ENCODE measurements around the gene ABCA3.

ABCA3 gene

GRCh38 chr16:2308089-2308962, 32.2 kb downstream of the ABCA3 start:
- DNase-seq (ENCODE audit: low spot score): no peak

GRCh38 chr16:2299915-2300192, 40.7 kb downstream of the ABCA3 start:
- no peak for DNase-seq (ENCODE audit: low spot score)

DNA sequence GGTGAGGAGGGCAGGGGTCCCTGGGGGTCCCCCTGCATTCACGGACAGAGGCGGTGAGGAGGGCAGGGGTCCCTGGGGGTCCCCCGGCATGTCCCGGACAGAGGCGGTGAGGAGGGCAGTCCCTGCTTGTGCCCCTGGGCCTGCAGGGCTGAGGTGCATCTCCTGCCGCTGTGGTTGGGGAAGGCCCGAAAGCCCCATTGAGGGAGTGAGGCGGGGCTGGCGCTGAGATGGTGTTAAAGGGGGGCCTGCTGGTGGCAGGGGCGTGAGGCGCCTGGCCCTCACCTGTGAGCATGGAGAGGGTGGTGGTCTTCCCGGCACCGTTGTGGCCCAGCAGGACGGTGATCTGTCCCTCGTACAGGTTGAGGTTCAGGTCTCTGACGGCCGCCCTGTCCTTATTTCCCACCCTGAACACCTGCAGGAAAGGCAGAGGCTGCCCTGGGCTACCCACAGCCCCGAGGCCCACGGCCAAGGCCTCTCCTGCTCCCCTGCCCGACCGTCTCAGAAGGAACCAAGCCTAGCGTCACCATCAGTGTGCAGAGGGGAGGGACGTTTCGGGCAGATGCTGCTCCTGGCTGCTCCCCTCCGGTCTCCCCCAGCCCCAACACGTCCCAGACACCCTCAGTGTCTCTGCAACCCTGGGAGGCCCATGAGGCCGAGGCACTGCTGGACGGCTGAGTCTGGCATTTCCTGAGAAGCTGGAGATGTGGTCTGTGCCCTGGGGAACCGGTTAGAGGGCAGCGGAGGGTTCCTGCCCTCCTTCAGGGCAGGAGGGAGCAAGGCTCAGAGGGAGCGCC, 41.2 kb downstream of the ABCA3 start:
- DNase-seq (ENCODE audit: low spot score): no peak

DNA sequence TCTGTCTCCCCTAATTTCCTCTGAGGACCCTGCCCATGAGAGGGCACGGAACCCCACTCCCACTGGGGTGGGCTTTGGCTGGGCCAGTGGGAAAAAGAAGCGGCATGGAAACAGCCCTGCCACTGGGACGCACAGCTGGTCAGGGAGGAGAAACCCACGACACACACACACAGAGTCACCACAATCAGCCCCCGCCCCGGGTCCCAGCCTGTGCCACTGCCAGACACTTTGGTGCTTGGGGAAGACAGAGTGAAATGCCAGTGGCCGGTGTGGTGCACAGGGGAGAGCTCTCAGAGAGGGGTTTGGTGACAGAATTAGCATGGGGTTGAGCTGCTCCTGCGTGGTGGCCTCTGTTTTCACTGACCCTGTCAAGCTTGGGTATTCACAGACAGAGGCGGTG, 41.9 kb downstream of the ABCA3 start:
- DNase-seq (ENCODE audit: low spot score): no peak

GRCh38 chr16:2297506-2297860, 43.0 kb downstream of the ABCA3 start:
- DNase-seq (ENCODE audit: low spot score): no peak

- peak; percentile 38 for DNase-seq (ENCODE audit: low spot score)
Observed at GRCh38 chr16:2296661-2297505, 43.6 kb downstream of the ABCA3 start.

- no peak for DNase-seq (ENCODE audit: low spot score)
Observed at GRCh38 chr16:2295056-2295798, 45.3 kb downstream of the ABCA3 start.

DNA sequence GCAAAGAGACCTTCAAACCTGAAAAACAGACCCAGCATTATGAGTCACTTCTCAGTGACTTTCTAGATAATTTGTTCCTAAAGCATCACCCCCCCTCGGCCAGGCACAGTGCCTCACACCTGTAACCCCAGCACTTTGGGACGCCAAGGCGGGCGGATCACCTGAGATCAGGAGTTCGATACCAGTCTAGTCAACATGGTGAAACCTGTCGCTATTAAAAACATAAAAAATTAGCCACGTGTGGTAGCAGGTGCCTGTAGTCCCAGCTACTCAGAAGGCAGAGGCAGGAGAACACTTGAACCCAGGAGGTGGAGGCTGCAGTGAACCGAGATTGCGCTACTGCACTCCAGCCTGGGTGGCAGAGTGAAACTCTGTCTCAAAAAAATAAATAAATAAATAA, 48.3 kb downstream of the ABCA3 start:
- no peak for DNase-seq (ENCODE audit: low spot score)

DNA sequence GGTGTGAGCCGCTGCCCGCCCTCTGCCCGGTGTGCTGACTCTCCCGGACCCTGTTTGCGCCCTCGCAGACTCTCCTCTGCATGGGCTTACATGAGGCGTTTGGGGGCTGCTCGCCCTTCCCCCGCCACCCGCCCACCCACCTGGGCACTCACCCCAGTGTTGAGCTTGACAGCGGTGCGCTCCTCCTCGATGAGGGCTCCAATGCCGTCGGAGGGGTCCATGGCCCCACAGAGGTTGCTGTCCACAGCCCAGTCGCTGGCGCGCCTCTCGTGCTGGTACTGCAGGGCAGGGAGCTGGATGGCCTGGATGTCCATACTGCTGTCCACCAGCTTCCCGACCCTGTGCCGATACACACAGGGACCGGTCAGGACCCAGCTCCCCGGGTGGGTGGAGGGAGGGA, 51.2 kb downstream of the ABCA3 start:
- DNase-seq (ENCODE audit: low spot score): no peak

- DNase-seq (ENCODE audit: low spot score): peak; percentile 70
Observed at GRCh38 chr16:2288726-2289125, 51.8 kb downstream of the ABCA3 start.

DNA sequence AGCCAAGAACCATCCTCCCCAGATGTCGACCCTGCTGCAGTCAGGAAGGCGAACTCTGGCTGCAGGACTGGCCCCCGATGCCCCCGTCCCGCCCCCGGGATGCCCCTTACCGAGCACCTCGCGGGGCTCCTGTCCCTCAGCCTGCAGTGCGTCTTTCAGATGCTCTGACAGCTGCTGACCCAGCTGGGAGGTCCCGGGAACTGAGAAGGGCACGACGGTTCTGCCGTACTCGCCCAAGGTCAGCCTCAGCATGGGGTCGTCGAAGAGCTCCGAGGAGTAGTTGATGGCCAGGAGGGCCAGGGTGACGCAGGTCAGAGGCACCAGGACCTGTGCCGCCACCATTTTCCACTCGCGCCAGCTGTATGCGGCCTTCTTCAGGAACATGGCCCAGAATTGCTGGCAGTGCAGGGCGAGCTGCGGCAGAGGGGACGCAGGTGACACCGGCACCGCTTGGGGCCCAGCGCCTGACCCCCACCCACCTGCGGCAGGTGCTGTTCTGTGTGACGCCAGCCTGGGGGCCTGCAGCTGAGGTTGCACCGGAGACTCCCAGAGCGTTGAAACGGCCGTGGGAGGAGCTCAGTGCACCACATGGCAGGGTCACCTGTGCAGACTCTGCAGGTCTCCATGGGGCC, 52.5 kb downstream of the ABCA3 start:
- DNase-seq (ENCODE audit: low spot score): no peak

- no peak for DNase-seq (ENCODE audit: low spot score)
Observed at GRCh38 chr16:2286550-2286949, 54.0 kb downstream of the ABCA3 start.

- DNase-seq (ENCODE audit: low spot score): no peak
Observed at GRCh38 chr16:2285731-2286191, 54.8 kb downstream of the ABCA3 start.

DNA sequence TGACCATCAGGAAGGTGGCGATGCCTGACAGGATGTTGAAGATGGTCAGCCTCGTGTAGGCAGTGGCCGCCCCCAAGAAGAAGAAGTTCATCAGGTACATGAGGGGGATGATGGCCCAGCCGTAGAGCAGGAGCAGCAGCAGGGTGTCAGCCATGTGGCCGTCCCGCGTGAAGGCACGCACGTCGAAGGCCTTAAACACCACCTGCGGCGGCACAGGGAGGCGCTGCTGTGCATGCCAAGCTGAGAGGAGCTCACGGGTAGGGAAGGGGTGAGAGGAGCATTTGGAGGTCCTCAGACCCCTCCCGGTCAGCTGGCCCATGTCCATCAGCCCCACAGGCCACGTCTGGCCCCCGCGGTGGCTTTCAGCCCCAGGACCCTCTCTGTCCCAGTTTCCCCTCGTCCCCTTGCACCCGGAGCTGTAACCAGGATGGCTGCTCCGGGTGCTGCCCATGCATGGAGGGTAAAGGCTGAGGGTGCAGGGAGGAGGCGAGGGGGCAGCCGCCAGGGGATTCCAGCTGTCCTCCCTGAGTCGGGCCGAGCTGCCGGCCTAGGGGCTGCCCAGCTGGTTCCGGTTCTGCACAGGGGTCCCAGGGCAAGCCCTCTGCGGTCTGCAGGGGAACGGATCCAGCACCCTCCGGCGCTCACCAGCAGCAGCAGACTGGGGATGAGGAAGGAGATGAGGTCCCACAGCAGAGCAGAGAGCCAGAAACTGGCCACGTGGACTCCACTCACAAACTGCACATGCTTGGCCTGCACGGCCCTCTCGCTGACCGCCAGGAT, 55.5 kb downstream of the ABCA3 start:
- DNase-seq (ENCODE audit: low spot score): no peak

DNA sequence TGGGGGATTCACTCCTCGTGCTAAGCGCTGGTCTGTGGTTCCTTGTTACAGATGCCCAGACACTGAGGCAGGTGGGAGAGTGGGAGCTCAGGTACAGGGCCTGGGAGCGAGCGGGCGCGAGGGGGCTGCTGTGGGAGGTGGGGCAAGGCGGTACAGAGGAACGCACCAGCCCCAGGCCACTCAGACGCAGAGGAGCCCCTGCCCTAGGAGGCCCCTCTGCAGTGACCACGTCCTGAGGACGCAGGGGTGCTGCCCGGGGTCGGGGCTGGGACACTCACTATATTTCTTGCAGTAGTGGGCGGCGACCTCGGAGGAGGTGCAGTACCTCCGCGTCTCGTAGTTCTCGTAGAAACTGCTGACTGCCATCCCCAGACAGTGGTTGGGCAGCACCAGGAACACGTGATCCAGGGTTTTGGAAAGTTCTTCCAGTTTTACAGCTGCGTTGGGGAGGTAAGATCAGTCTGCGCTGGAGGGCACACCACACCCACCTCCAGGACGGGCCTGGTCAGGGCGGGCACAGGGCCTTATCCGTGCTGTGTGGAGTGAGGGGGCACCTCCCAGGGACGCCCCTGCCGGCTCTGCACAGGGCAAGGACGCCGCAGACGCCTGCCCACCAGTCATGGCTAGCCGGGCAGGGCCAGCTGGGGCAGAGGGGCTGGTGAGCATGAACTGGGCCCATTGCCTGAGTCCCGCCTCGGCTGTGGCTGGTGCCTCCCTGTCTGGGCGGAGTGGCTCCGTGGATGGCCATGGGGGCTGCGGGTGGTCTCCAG, 56.3 kb downstream of the ABCA3 start:
- DNase-seq (ENCODE audit: low spot score): no peak

- no peak for DNase-seq (ENCODE audit: low spot score)
Observed at GRCh38 chr16:2282866-2283555, 57.5 kb downstream of the ABCA3 start.

- DNase-seq (ENCODE audit: low spot score): no peak
Observed at GRCh38 chr16:2282262-2282661, 58.3 kb downstream of the ABCA3 start.

DNA sequence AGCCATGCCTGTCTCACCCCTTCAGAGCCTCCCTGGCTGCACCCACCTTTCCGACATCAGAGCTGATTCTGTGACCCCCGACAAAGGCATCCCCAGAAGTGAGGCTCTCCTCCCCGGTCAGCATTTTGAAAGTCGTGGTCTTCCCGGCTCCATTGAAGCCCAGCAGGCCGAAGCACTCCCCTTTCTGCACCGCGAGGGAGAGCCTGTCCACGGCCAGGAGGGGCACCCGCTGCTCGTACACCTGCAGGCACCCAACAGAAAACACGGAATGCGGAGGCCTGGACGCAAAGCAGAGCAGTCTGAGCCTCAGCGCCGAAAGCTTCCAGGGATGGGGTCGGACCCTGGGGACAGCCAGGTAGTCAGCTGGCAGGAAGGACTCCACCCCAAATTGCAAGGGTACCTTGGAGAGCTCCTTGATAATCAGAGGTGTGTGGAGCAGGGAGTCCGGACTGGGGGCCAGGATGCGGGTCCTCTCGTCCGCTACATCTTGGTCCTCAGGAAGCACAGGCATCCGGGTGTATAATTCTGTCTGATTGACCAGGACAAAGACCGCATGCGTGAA, 59.5 kb downstream of the ABCA3 start:
- no peak for DNase-seq (ENCODE audit: low spot score)

- no peak for DNase-seq (ENCODE audit: low spot score)
Observed at GRCh38 chr16:2280461-2280860, 60.1 kb downstream of the ABCA3 start.

Data from kidney capillary endothelial cell (primary cell).